ENCODE results near the gene SCTR. TPM values are rescaled to one million over a fixed set of nuclear protein-coding genes. Genes with fewer than 3 reads are reported as not detected.

Gene SCTR
- total and polyA plus RNA-seq, 2 of the 8 experiments (the other 6 are each of a cell fraction or from before 2014, with no cell fraction given) = 0.15 TPM; not detected in 1

GRCh38 chr2:119469661-119470297 lies 54.5 kb downstream of the SCTR start:
- H2BK120ac ChIP-seq (replicated peaks; ENCODE audit: low read depth, low read length) = no peak overlapping the region
- no peak overlapping the region for H4K5ac ChIP-seq (ENCODE audit: insufficient read length, low read depth, low read length)
- FAIRE-seq (no peak), DNase-seq (ENCODE audit: low read depth in 1 of 2, low spot score in 2 of 2) (no peak)
- H3K18ac ChIP-seq (ENCODE audit: extremely low read depth, low read length) = no peak overlapping the region
- H2AFZ ChIP-seq (ENCODE audit: low read length) = no peak overlapping the region; the same call in 1 of the 2 replicates
- H2BK5ac ChIP-seq (ENCODE audit: low read depth, low read length) = no peak overlapping the region
- H3K79me2 ChIP-seq (ENCODE audit: control insufficient read depth in 1 of 2, insufficient read depth in 2 of 2, low read length in 2 of 2) = no peaks in the 10 kb centered on the region
- H2AK5ac ChIP-seq (ENCODE audit: low read depth, low read length) = no peak overlapping the region
- H3K9me3 ChIP-seq (ENCODE audit: insufficient read depth in 2 of 2, low read depth in 1 of 2, low read length in 1 of 2) = no peaks in the 10 kb centered on the region
- H3K36me3 ChIP-seq (ENCODE audit: control insufficient read depth in 2 of 4, insufficient read depth in 4 of 4, low read length in 3 of 4) = no peaks in the 10 kb centered on the region
- no peak overlapping the region for H3K4ac ChIP-seq (replicated peaks; ENCODE audit: insufficient read length, low read depth, low read length)
- H3K4me2 ChIP-seq (ENCODE audit: insufficient read depth in 1 of 2, low read depth in 2 of 2, low read length in 2 of 2) = no peak overlapping the region; a peak in 1 of 4 replicates
- ChIA-PET CTCF (ENCODE audit: partially characterized antibody) (interaction anchor here (1.2 to 16.2 kb wide), 4 partner anchors 9 to 63 kb away, joined by 4 to 411 read pairs (median 6); no protein-coding TSS in a partner anchor), POLR2A (ENCODE audit: partially characterized antibody) (no interaction called here)
- no peak overlapping the region for H2BK20ac ChIP-seq (ENCODE audit: low read length)
- no peak overlapping the region for H3K4me3 ChIP-seq (ENCODE audit: extremely low read depth in 1 of 4, insufficient read depth in 2 of 4, low read depth in 3 of 4, low read length in 4 of 4)
- no peaks in the 10 kb centered on the region for H3K27me3 ChIP-seq (replicated peaks in 1 of 4; ENCODE audit: control insufficient read depth in 3 of 4, extremely low read depth in 1 of 4, insufficient read depth in 3 of 4, low read length in 3 of 4)
- no peak overlapping the region for H3K56ac ChIP-seq (replicated peaks; ENCODE audit: insufficient read length, low read depth, low read length)
- H4K20me1 ChIP-seq (replicated peaks in 1 of 2; ENCODE audit: control insufficient read depth in 1 of 2, insufficient read depth in 2 of 2, low read length in 2 of 2) = no peaks in the 10 kb centered on the region
- no peak overlapping the region for H2BK12ac ChIP-seq (ENCODE audit: low read depth, low read length)
- no peaks in the 10 kb centered on the region for H3K79me1 ChIP-seq (ENCODE audit: low read depth, low read length)
- H4K91ac ChIP-seq (replicated peaks; ENCODE audit: insufficient read length, low read length) = no peak overlapping the region
- no peak overlapping the region for H3K23ac ChIP-seq (ENCODE audit: insufficient read length)
- no peak overlapping the region for H4K8ac ChIP-seq (ENCODE audit: extremely low read depth, insufficient read depth, low read length)
- H3K9ac ChIP-seq (replicated peaks in 1 of 4; ENCODE audit: extremely low read depth in 1 of 4, low read depth in 3 of 4, low read length in 3 of 4) = no peak overlapping the region
- no peak overlapping the region for H3K27ac ChIP-seq (ENCODE audit: low read depth, low read length)
- H2BK15ac ChIP-seq (ENCODE audit: low read length) = no peak overlapping the region
- 55% methylated on average over 2 of the region's 2 CpGs; no CpG with 5 or more reads in 1 of the 2 experiments for WGBS, 2 experiments (ENCODE audit: extremely low coverage in 1 of 2, insufficient coverage in 1 of 2, insufficient read length in 1 of 2, insufficient replicate concordance in 2 of 2, low coverage in 1 of 2, low lambda C conversion rate in 2 of 2, missing lambda C conversion rate in 1 of 2)
- no peak overlapping the region for H3K14ac ChIP-seq (ENCODE audit: insufficient read length)
- H3K4me1 ChIP-seq (replicated peaks in 1 of 4; ENCODE audit: control insufficient read depth in 3 of 4, insufficient read depth in 4 of 4, low read length in 3 of 4) = peaks cover 0 to 9% (median 2%) of the 10 kb centered on the region in 4 experiments; a peak in 6 of 7 replicates
- no peaks in the 10 kb centered on the region for H3K23me2 ChIP-seq (ENCODE audit: low read depth, low read length)
- TF ChIP-seq RXRA (IDR thresholded peaks at IDR 0.05; ENCODE audit: insufficient read depth, low read depth, low read length) (no peak), RAD21 (IDR thresholded peaks at IDR 0.05 in 1 of 2, conservative IDR thresholded peaks at IDR 0.05 in 1 of 2; ENCODE audit: low read depth in 2 of 2, low read length in 2 of 2) (no peak), YY1 (IDR thresholded peaks at IDR 0.05; ENCODE audit: low read depth, low read length) (no peak), PHF8 (conservative IDR thresholded peaks at IDR 0.05; ENCODE audit: low read depth, low read length) (no peak), TCF12 (IDR thresholded peaks at IDR 0.05; ENCODE audit: low read depth, low read length) (no peak), SIX5 (IDR thresholded peaks at IDR 0.05; ENCODE audit: low read depth, low read length) (no peak), ZNF274 (IDR thresholded peaks at IDR 0.05; ENCODE audit: borderline replicate concordance, extremely low read depth, low read length) (no peak), POU5F1 (IDR thresholded peaks at IDR 0.05; ENCODE audit: low read depth, low read length) (no peak), SP1 (IDR thresholded peaks at IDR 0.05; ENCODE audit: low read depth, low read length) (no peak), BCL11A (IDR thresholded peaks at IDR 0.05; ENCODE audit: low read depth in 2 of 2, low read length in 2 of 2) (no peak), RNF2 (IDR thresholded peaks at IDR 0.05; ENCODE audit: borderline replicate concordance, low read depth, low read length, missing control alignments, poor library complexity, severe bottlenecking) (no peak)
- TF ChIP-seq, protein P1, sequence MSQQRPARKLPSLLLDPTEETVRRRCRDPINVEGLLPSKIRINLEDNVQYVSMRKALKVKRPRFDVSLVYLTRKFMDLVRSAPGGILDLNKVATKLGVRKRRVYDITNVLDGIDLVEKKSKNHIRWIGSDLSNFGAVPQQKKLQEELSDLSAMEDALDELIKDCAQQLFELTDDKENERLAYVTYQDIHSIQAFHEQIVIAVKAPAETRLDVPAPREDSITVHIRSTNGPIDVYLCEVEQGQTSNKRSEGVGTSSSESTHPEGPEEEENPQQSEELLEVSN (IDR thresholded peaks at IDR 0.05) = no peak

Measured in H1 (cell line).